AG09309 (cell line): ENCODE measurements around the gene FUZ.

Experiments
- DNase-seq: peaks from one replicate; pipeline ENCODE4 v3.0.0-alpha.2; 2010; ENCODE audit warnings: low read depth
- H3K4me3 ChIP-seq: 2 replicates; pipeline ENCODE4 v1.5.1; 2011; ENCODE audit warnings: mild to moderate bottlenecking, low read depth, low read length, moderate library complexity; ENCODE audit not compliant: control insufficient read depth
- TF ChIP-seq, protein P1 (sequence below): IDR thresholded peaks from 2 replicates; pipeline ENCODE4 v1.5.1; 2011; ENCODE audit warnings: mild to moderate bottlenecking, low read depth, low read length, inconsistent platforms; ENCODE audit not compliant: insufficient read depth, control insufficient read depth; ENCODE audit errors: missing control alignments

FUZ gene

DNA sequence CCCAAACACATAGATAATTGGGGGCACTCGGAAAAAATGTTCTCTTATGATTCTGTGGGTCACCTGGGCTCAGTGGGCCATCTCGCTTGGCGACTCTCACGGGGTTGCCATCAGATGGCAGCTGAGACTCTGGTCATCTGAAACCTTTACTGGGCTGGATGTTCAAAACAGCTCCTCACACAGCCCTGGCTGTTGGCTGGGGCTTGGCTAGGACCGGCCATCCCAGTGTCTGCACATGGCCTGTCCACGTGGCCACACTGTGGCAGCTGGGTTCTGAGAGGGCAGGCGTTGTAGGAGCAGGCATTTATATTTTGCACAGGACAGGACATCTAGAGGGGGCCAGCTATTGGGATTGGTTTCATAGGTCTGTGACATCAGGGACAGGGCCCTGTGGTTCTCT, 20.5 kb upstream of the FUZ start:
- no peak overlapping the region for H3K4me3 ChIP-seq
- no peak for DNase-seq
- TF ChIP-seq, protein P1, sequence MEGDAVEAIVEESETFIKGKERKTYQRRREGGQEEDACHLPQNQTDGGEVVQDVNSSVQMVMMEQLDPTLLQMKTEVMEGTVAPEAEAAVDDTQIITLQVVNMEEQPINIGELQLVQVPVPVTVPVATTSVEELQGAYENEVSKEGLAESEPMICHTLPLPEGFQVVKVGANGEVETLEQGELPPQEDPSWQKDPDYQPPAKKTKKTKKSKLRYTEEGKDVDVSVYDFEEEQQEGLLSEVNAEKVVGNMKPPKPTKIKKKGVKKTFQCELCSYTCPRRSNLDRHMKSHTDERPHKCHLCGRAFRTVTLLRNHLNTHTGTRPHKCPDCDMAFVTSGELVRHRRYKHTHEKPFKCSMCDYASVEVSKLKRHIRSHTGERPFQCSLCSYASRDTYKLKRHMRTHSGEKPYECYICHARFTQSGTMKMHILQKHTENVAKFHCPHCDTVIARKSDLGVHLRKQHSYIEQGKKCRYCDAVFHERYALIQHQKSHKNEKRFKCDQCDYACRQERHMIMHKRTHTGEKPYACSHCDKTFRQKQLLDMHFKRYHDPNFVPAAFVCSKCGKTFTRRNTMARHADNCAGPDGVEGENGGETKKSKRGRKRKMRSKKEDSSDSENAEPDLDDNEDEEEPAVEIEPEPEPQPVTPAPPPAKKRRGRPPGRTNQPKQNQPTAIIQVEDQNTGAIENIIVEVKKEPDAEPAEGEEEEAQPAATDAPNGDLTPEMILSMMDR = no peak

DNA sequence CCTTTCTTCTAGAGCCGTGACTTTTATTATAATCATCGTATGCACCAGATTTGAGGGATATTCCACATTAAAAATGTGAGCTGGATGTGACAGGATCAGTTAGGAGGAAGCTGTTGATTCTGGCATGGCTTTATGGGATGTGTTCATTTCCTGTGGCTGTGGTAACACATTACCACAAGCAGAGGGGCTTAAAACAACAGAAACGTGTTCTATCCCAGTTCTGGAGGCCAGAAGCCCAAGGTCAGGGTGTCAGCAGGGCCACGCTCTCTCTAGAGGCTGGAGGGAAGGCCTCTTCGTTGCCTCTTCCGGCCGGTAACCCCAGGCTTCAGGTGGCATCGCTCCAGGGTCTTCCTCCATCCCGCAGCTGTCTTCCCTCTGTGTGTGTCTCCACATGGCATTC, 19.5 kb upstream of the FUZ start:
- no peak overlapping the region for H3K4me3 ChIP-seq
- TF ChIP-seq, protein P1 = no peak
- no peak for DNase-seq

DNA sequence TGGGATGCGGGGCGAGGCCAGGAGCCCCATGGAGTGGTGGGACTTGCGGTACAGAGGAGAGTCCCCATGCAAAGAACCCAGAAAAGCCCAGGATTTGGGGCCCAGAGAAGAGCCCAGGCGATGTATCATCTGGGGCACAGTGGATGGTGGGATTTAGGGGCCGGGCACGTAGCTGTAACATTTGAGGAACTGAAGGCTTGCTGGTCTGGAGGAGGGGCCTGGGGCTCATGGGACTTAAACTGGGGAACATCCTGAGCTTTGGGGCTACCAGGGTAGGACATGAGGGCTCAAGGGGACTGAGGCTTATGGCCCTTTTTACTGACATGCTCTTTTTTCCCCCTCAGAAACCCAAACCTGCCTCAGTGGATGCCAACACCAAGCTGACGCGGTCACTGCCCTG, 18.5 kb upstream of the FUZ start:
- TF ChIP-seq, protein P1 = no peak
- DNase-seq = no peak
- H3K4me3 ChIP-seq = no peak overlapping the region

DNA sequence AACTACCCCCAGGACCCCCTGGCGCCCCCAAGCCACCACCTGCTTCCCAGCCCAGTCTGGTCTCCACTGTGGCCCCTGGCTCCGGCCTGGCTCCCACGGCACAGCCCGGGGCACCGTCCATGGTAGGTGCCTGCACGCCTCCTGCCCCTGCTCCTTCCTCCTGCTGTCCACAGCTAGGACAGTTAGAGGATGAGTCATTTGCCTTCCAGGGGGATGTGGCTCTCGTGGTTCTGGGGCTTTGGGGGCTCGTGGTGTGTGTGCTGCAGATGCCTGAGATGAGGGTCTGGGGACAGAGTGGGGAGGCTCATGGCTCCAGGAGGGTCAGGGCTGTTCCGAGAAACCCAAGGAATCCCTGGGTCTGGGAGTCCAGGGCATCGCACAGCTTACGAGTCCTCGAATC, 17.7 kb upstream of the FUZ start:
- no peak overlapping the region for H3K4me3 ChIP-seq
- no peak for DNase-seq
- TF ChIP-seq, protein P1 = no peak

DNA sequence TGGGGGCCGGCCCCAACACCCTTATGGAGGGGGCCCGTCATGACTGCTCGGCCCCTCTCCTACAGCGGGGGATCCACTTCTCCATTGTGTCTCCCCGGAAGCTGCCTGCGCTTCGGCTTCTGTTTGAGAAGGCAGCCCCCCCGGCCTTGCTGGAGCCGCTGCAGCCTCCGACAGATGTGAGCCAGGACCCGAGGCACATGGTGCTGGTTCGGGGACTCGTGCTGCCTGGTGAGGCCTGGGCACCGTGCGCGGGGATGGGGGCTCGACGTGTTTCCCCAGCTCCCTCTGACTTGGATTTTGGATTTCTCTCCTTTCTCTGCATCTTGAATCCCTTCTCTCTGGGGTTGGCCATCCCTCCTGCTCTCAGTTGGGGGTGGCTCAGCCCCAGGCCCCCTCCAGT, 16.6 kb upstream of the FUZ start:
- DNase-seq = no peak
- TF ChIP-seq, protein P1 = no peak
- no peak overlapping the region for H3K4me3 ChIP-seq

DNA sequence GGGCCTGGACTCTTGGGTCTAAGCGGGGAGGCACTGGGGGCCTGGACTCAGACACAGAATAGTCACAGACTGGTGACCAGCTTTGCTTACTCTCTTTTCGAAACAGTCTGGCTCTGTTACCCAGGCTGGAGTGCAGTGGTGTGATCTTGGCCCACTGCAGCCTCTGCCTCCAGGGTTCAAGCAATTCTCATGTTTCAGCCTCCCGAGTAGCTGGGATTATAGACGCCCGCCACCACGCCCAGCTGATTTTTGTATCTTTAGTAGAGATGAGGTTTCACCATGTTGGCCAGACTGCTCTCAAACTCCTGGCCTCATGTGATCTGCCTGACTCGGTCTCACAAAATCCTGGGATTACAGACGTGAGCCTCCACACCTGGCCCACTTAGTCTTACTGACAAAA, 16.1 kb upstream of the FUZ start:
- no peak for DNase-seq
- H3K4me3 ChIP-seq = no peak overlapping the region
- TF ChIP-seq, protein P1 = no peak

DNA sequence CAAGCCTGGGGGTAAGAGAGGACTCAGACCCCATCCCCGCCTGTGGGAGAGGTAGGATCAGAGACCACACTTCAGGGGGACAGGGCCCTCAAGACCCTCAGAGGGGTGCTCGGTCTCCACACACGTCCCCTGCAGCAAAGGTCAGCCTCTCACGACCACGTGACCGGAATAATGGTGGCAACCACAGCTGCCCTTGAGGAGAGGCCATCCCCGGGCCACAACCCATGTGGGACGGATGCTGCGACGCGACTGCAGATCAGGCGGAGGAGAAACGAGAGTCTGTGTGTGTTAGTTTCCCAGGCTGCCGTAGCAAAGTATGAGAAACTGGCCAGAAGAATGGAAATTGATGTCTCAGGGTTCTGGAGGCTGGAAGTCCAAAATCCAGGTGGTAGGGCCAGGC, 13.9 kb upstream of the FUZ start:
- TF ChIP-seq, protein P1 = no peak
- no peak overlapping the region for H3K4me3 ChIP-seq
- DNase-seq = no peak
